ENCODE measurements around the gene GC. TPM values are rescaled to one million over a fixed set of nuclear protein-coding genes. Genes with fewer than 3 reads are reported as not detected.

The GC gene, protein sequence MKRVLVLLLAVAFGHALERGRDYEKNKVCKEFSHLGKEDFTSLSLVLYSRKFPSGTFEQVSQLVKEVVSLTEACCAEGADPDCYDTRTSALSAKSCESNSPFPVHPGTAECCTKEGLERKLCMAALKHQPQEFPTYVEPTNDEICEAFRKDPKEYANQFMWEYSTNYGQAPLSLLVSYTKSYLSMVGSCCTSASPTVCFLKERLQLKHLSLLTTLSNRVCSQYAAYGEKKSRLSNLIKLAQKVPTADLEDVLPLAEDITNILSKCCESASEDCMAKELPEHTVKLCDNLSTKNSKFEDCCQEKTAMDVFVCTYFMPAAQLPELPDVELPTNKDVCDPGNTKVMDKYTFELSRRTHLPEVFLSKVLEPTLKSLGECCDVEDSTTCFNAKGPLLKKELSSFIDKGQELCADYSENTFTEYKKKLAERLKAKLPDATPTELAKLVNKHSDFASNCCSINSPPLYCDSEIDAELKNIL
- total RNA-seq (2022; extraction: Qiagen RNA extraction; ENCODE audit: low read depth) = not detected in 5 replicates

DNA sequence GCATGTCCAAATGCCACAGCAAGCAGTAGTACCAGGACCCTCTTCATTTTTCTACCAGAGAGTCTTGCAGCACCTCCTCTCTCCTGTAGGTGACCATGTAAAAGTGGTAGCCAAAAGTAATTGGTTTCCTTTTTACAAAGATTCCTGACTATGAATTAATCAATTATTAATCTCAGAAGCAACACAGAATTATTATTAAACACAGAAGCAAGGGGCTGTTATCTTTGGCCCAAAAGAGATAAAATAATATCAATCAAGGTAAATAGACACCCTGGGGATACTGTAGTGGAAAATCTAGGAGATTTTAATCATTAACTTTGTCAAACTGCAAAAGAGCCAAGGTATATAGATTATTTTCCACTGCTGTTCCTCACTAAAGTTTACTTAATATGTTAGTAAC is at the start of gene GC:
Gene GC, minus strand, starts transcription at position 108 of the 400 bp plus-strand sequence. Its CDS starts 61 bp downstream, at position 47.

Other genes with a start within 250 kb of the GC start
- gene NPFFR2, start 247.9 kb upstream of the GC start, total RNA-seq (2022; extraction: Qiagen RNA extraction; ENCODE audit: low read depth) = not detected in 5 replicates